BJ (cell line): Measurements from ENCODE around the gene DCHS2. TPM values are rescaled to one million over a fixed set of nuclear protein-coding genes. Genes with fewer than 3 reads are reported as not detected.
A peak's percentile ranks its signal among the peaks of the same experiment; 100 is the strongest.

Experiments used
- CTCF ChIA-PET: fragments of 350-600 bp; formaldehyde crosslinking; extraction: SDS; loops from one replicate; lab custom pipeline; 2021; ENCODE audit warnings: antibody characterized with exemption, inconsistent platforms; lab: Yijun Ruan, JAX
- POLR2A ChIA-PET: fragments of 300-600 bp; sonication (Branson Sonifier 250); formaldehyde crosslinking; extraction: SDS; loops from one replicate; lab custom pipeline; 2021; ENCODE audit warnings: antibody characterized with exemption; lab: Charles Lee
- DNase-seq: peaks from one replicate; pipeline ENCODE4 v3.0.0-alpha.2; 2011; ENCODE audit warnings: low read depth
- H3K27me3 ChIP-seq: 2 replicates; pipeline ENCODE4 v1.6.0; 2011; ENCODE audit warnings: low read length; ENCODE audit not compliant: control insufficient read depth, insufficient read depth
- H3K36me3 ChIP-seq: 2 replicates; pipeline ENCODE4 v1.5.1; 2011; ENCODE audit warnings: low read length; ENCODE audit not compliant: control insufficient read depth, insufficient read depth
- H3K4me3 ChIP-seq: 2 replicates; pipeline ENCODE4 v1.5.1; 2011; ENCODE audit warnings: low read depth, mild to moderate bottlenecking, control low read depth, low read length
- CTCF ChIP-seq: IDR thresholded peaks from 2 replicates; pipeline ENCODE4 v1.5.1; 2011; ENCODE audit warnings: low read depth, mild to moderate bottlenecking, control low read depth, inconsistent platforms, low read length, moderate library complexity; ENCODE audit not compliant: insufficient read depth
- polyA plus RNA-seq: library from polyadenylated mRNA; depleted of rRNA; stranded (reverse); fragments of >200 nt; gene quantifications from 2 replicates; pipeline ENCODE4 v1.2.3, GENCODE V29; 2011

Gene DCHS2
- polyA plus RNA-seq, 1 experiment = not detected

- no peaks in the 10 kb centered on the region for H3K27me3 ChIP-seq
- TF ChIP-seq CTCF = peak; percentile 66
- no peak overlapping the region for H3K4me3 ChIP-seq
- DNase-seq = no peak
- POLR2A ChIA-PET = no interaction called here
- CTCF ChIA-PET = interaction anchor here (0.8 to 1.2 kb wide), 7 partner anchors 10 to 173 kb away, joined by 3 read pairs; no protein-coding TSS in a partner anchor
- H3K36me3 ChIP-seq = no peaks in the 10 kb centered on the region
These were observed 12.0 kb upstream of the DCHS2 start for GRCh38 chr4:154503598-154503997.

- no peak for TF ChIP-seq CTCF
- Histone ChIP-seq H3K4me3 (no peak overlapping the region), H3K27me3 (no peaks in the 10 kb centered on the region), H3K36me3 (no peaks in the 10 kb centered on the region)
- ChIA-PET POLR2A (no interaction called here), CTCF (no interaction called here)
- DNase-seq = no peak
These were observed 10.5 kb upstream of the DCHS2 start for GRCh38 chr4:154502111-154502510.

GRCh38 chr4:154497889-154498288 lies 6.3 kb upstream of the DCHS2 start:
- TF ChIP-seq CTCF = no peak
- no peaks in the 10 kb centered on the region; the same call in 1 of the 2 replicates for H3K27me3 ChIP-seq
- DNase-seq = no peak
- ChIA-PET CTCF (no interaction called here), POLR2A (no interaction called here)
- H3K4me3 ChIP-seq = no peak overlapping the region
- H3K36me3 ChIP-seq = no peaks in the 10 kb centered on the region

GRCh38 chr4:154495867-154496266 lies 4.3 kb upstream of the DCHS2 start:
- POLR2A ChIA-PET = no interaction called here
- CTCF ChIA-PET = interaction anchor here (0.6 kb wide), 1 partner anchor 9 kb away, joined by 4 read pairs; no protein-coding TSS in a partner anchor
- TF ChIP-seq CTCF = no peak

GRCh38 chr4:154492288-154492687 lies 689 bp upstream of the DCHS2 start:
- CTCF ChIA-PET = no interaction called here
- H3K4me3 ChIP-seq = no peak overlapping the region
- no peak for DNase-seq

More at GRCh38 chr4:154495867-154496266, 4.3 kb upstream of the DCHS2 start:
- H3K4me3 ChIP-seq = no peak overlapping the region
- H3K27me3 ChIP-seq = peaks cover 15% of the 10 kb centered on the region
- H3K36me3 ChIP-seq = no peaks in the 10 kb centered on the region
- no peak for DNase-seq

More at GRCh38 chr4:154492288-154492687, 689 bp upstream of the DCHS2 start:
- TF ChIP-seq CTCF = no peak
- Histone ChIP-seq H3K36me3 (no peaks in the 10 kb centered on the region), H3K27me3 (peaks cover 19% of the 10 kb centered on the region)
- POLR2A ChIA-PET = no interaction called here
